K562 (cell line): Measurements from ENCODE around the gene GRWD1. TPM values are rescaled to one million over a fixed set of nuclear protein-coding genes. Genes with fewer than 3 reads are reported as not detected.
A peak's percentile ranks its signal among the peaks of the same experiment; 100 is the strongest.

Source experiments
- ARID2 ChIP-seq: fragments of 450-650 bp; IDR thresholded peaks from 2 replicates; pipeline ENCODE4 v1.6.1; 2017; ENCODE audit warnings: antibody characterized with exemption, mild to moderate bottlenecking
- CBX3 ChIP-seq, 2 experiments: IDR thresholded peaks; 1 replicate in 1 of 2; 2 replicates in 1 of 2; pipeline ENCODE4 v1.6.1; 2012; ENCODE audit warnings: inconsistent platforms in 2 of 2, low read length in 2 of 2, borderline replicate concordance in 1 of 2, control low read depth in 1 of 2
- E2F8 ChIP-seq: fragments of 450-650 bp; IDR thresholded peaks from 2 replicates; pipeline ENCODE4 v1.7.1; 2018; ENCODE audit warnings: mild to moderate bottlenecking, low read depth; ENCODE audit not compliant: partially characterized antibody
- EHMT2 ChIP-seq: fragments of 450-650 bp; IDR thresholded peaks from 2 replicates; pipeline ENCODE4 v1.6.1; 2018; ENCODE audit warnings: antibody characterized with exemption
- FOXK2 ChIP-seq, 2 experiments: fragments of 450-650 bp; IDR thresholded peaks in 1 of 2; conservative IDR thresholded peaks in 1 of 2; 2 replicates each; pipeline ENCODE4 v1.6.1; 2016; ENCODE audit warnings: low read depth in 2 of 2, mild to moderate bottlenecking in 1 of 2
- HSF4 ChIP-seq: fragments of 250-450 bp; sonication (Bioruptor Pico); IDR thresholded peaks from 2 replicates; pipeline ENCODE4 v2.1.2; 2022; ENCODE audit warnings: mild to moderate bottlenecking, moderate library complexity, borderline replicate concordance
- MAZ ChIP-seq, 2 experiments: fragments of 450-650 bp in 1 of 2; sonication (generic) in 1 of 2; formaldehyde crosslinking; IDR thresholded peaks in 1 of 2; conservative IDR thresholded peaks in 1 of 2; 2 replicates each; pipeline versions ENCODE4 v1.4.0 to v1.5.0; 2020; ENCODE audit warnings: mild to moderate bottlenecking in 1 of 2, missing genetic modification reagents in 1 of 2
- MEIS2 ChIP-seq: fragments of 450-650 bp; IDR thresholded peaks from 2 replicates; pipeline ENCODE4 v1.6.1; 2014; ENCODE audit warnings: mild to moderate bottlenecking; ENCODE audit not compliant: partially characterized antibody
- NBN ChIP-seq: fragments of 450-650 bp; IDR thresholded peaks from 2 replicates; pipeline ENCODE4 v1.6.1; 2016; ENCODE audit warnings: low read depth, mild to moderate bottlenecking
- NCOA6 ChIP-seq: fragments of 450-650 bp; IDR thresholded peaks from 2 replicates; pipeline ENCODE4 v1.6.1; 2017; ENCODE audit warnings: mild to moderate bottlenecking
- PTTG1 ChIP-seq: fragments of 450-650 bp; IDR thresholded peaks from 2 replicates; pipeline ENCODE4 v1.6.1; 2016; ENCODE audit warnings: low read depth, mild to moderate bottlenecking, missing genetic modification characterization, missing compliant biosample characterization
- RBM25 ChIP-seq: fragments of 200-400 bp; formaldehyde crosslinking; IDR thresholded peaks from 2 replicates; pipeline ENCODE4 v1.6.1; 2018; ENCODE audit warnings: low read length, low read depth, moderate library complexity; ENCODE audit not compliant: severe bottlenecking
- TBL1XR1 ChIP-seq, 2 experiments: IDR thresholded peaks; 2 replicates each; pipeline ENCODE4 v1.6.1; 2012; ENCODE audit warnings: improper control_type of control experiment in 2 of 2, low read length in 2 of 2, mild to moderate bottlenecking in 1 of 2
- THRAP3 ChIP-seq: fragments of 450-650 bp; IDR thresholded peaks from 2 replicates; pipeline ENCODE4 v1.6.1; 2016; ENCODE audit warnings: mild to moderate bottlenecking, inconsistent platforms, borderline replicate concordance
- ZBTB17 ChIP-seq: fragments of 450-650 bp; formaldehyde crosslinking; IDR thresholded peaks from 2 replicates; pipeline ENCODE4 v1.4.0; 2020; ENCODE audit warnings: mild to moderate bottlenecking
- ZNF143 ChIP-seq: sonication (generic); formaldehyde crosslinking; IDR thresholded peaks from 2 replicates; pipeline ENCODE4 v1.9.0; 2022; ENCODE audit warnings: mild to moderate bottlenecking, missing genetic modification reagents
- ZNF449 ChIP-seq: fragments of 250-450 bp; sonication (Bioruptor Pico); IDR thresholded peaks from 2 replicates; pipeline ENCODE4 v1.8.0; 2022; ENCODE audit warnings: moderate library complexity, mild to moderate bottlenecking, inconsistent platforms
- polyA plus RNA-seq, 8 experiments: library from polyadenylated mRNA; depleted of rRNA in 4 of 8; stranded (reverse) in 5 of 8; unstranded in 3 of 8; fragments of >200 nt; fragmentation: Nextera tagmentation in 2 of 8; fragmentation: Illumina TruSeq in 1 of 8; extraction: Ambion mirVana in 2 of 8; extraction: Trizol in 1 of 8; gene quantifications; 2 replicates each; pipeline versions ENCODE4 v1.2.1 to v1.2.3, GENCODE V29; 2011 to 2014; ENCODE audit warnings: inconsistent platforms in 1 of 8, missing spikeins in 1 of 8
- total RNA-seq, 7 experiments: library from RNA; depleted of rRNA in 6 of 7; stranded (reverse); fragments of >200 nt in 6 of 7; fragmentation: Illumina TruSeq in 2 of 7; extraction: Trizol in 2 of 7; gene quantifications; 2 replicates each; pipeline versions ENCODE4 v1.2.1 to v1.2.3, GENCODE V29; 2011 to 2021; ENCODE audit warnings: low replicate concordance in 1 of 7
- TF ChIP-seq, protein P1 (sequence below): fragments of 250-450 bp; sonication (Bioruptor Pico); IDR thresholded peaks from 2 replicates; pipeline ENCODE4 v1.8.0; 2021; ENCODE audit warnings: borderline replicate concordance, mild to moderate bottlenecking, moderate library complexity; ENCODE audit not compliant: poor library complexity, severe bottlenecking
- TF ChIP-seq, protein P2 (sequence below): fragments of 450-650 bp; IDR thresholded peaks from 2 replicates; pipeline ENCODE4 v1.6.1; 2017; ENCODE audit warnings: antibody characterized with exemption, mild to moderate bottlenecking

The GRWD1 gene
- total and polyA plus RNA-seq, 9 of the 15 experiments (the other 6 are each of a cell fraction or from before 2014, with no cell fraction given): 1.5 to 87.2 (median 24.5) TPM

- TF ChIP-seq ZNF449 (CRISPR knock-in tag) (no peak; the same call in 1 of the 2 replicates), FOXK2 (conservative IDR thresholded peaks at IDR 0.05 in 1 of 2, IDR thresholded peaks at IDR 0.05 in 1 of 2; ENCODE audit: low read depth in 2 of 2) (peak in 1 of 2 experiments; percentile 34; a peak in 2 of 4 replicates), E2F8 (peak; percentile 32), TBL1XR1 (IDR thresholded peaks at IDR 0.05; ENCODE audit: low read length in 2 of 2) (no peak), RBM25 (peak; percentile 87), CBX3 (IDR thresholded peaks at IDR 0.05; ENCODE audit: borderline replicate concordance in 1 of 2, low read length in 2 of 2) (0 out of 3 replicates have a peak, but pooled peaks of 1 of the 2 experiments have one; percentile 54), HSF4 (CRISPR knock-in tag) (no peak), EHMT2 (no peak), ZNF143 (no peak; the same call in 1 of the 2 replicates), NBN (0 out of 2 replicates have a peak, but pooled peaks have one; percentile 52), ZBTB17 (CRISPR knock-in tag) (no peak), PTTG1 (no peak), MEIS2 (no peak), NCOA6 (no peak), ARID2 (peak; percentile 84), THRAP3 (no peak), MAZ (CRISPR knock-in tag; conservative IDR thresholded peaks at IDR 0.05 in 1 of 2, IDR thresholded peaks at IDR 0.05 in 1 of 2) (peak in 1 of 2 experiments; percentile 41; a peak in 1 of 4 replicates)
- TF ChIP-seq, protein P1, sequence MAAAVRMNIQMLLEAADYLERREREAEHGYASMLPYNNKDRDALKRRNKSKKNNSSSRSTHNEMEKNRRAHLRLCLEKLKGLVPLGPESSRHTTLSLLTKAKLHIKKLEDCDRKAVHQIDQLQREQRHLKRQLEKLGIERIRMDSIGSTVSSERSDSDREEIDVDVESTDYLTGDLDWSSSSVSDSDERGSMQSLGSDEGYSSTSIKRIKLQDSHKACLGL (CRISPR knock-in tag): no peak
- TF ChIP-seq, protein P2, sequence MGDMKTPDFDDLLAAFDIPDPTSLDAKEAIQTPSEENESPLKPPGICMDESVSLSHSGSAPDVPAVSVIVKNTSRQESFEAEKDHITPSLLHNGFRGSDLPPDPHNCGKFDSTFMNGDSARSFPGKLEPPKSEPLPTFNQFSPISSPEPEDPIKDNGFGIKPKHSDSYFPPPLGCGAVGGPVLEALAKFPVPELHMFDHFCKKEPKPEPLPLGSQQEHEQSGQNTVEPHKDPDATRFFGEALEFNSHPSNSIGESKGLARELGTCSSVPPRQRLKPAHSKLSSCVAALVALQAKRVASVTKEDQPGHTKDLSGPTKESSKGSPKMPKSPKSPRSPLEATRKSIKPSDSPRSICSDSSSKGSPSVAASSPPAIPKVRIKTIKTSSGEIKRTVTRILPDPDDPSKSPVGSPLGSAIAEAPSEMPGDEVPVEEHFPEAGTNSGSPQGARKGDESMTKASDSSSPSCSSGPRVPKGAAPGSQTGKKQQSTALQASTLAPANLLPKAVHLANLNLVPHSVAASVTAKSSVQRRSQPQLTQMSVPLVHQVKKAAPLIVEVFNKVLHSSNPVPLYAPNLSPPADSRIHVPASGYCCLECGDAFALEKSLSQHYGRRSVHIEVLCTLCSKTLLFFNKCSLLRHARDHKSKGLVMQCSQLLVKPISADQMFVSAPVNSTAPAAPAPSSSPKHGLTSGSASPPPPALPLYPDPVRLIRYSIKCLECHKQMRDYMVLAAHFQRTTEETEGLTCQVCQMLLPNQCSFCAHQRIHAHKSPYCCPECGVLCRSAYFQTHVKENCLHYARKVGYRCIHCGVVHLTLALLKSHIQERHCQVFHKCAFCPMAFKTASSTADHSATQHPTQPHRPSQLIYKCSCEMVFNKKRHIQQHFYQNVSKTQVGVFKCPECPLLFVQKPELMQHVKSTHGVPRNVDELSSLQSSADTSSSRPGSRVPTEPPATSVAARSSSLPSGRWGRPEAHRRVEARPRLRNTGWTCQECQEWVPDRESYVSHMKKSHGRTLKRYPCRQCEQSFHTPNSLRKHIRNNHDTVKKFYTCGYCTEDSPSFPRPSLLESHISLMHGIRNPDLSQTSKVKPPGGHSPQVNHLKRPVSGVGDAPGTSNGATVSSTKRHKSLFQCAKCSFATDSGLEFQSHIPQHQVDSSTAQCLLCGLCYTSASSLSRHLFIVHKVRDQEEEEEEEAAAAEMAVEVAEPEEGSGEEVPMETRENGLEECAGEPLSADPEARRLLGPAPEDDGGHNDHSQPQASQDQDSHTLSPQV: no peak
Observed at GRCh38 chr19:48506138-48506733, 60.5 kb downstream of the GRWD1 start (continued).
